Brain microvascular endothelial cell (primary cell): Measurements from ENCODE around the gene MSI2.

ENCODE experiments used
- DNase-seq: peaks from one replicate; pipeline ENCODE4 v3.0.0-alpha.2; 2020
- H3K27ac ChIP-seq: fragments of 250-450 bp; sonication (Bioruptor Pico); 2 replicates; pipeline ENCODE4 v1.5.1; 2020; ENCODE audit warnings: mild to moderate bottlenecking, moderate library complexity
- H3K27me3 ChIP-seq: fragments of 250-450 bp; sonication (Bioruptor Pico); replicated peaks from 2 replicates; pipeline ENCODE4 v1.5.1; 2020; ENCODE audit warnings: mild to moderate bottlenecking
- H3K36me3 ChIP-seq: fragments of 250-450 bp; sonication (Bioruptor Pico); replicated peaks from 2 replicates; pipeline ENCODE4 v1.5.1; 2020; ENCODE audit warnings: mild to moderate bottlenecking
- H3K4me3 ChIP-seq: 2 replicates; pipeline ENCODE4 v1.5.1; 2011; ENCODE audit warnings: low read depth, mild to moderate bottlenecking, control low read depth, low read length, moderate library complexity
- in situ Hi-C: cut with HindIII; loops from 2 replicates; pipeline ENCODE4 v1.10.0; 2017; ENCODE audit warnings: low sequenced_read_pairs, low pct_ligation_motif_present
- TF ChIP-seq, protein P1 (sequence below): IDR thresholded peaks from 2 replicates; pipeline ENCODE4 v1.5.1; 2011; ENCODE audit warnings: low read depth, mild to moderate bottlenecking, moderate library complexity, low read length, control low read depth, inconsistent platforms; ENCODE audit errors: missing control alignments

MSI2 gene

DNA sequence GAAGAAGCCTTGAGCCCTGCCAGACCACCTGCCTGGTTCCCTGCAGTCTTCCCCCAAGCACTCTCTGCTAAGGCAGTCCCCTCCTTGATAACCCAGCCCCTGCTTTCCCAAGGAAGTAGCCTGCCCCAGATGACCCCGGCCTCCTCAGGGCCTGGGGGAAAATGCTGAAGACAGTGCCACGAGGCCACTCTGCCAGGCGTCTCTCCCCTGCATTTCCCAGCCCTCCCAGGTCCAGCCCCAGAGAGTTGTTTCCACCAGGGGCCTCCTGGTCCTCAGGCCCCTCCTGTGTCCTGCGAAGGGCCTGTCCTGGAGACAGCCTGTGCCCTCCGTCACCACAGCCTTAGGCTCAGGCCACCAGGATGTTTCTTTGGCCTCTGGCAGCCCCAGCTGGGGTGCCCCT, 392.4 kb downstream of the MSI2 start:
- H3K36me3 ChIP-seq: no peaks in the 10 kb centered on the region
- no peaks in the 10 kb centered on the region for H3K27me3 ChIP-seq
- TF ChIP-seq, protein P1, sequence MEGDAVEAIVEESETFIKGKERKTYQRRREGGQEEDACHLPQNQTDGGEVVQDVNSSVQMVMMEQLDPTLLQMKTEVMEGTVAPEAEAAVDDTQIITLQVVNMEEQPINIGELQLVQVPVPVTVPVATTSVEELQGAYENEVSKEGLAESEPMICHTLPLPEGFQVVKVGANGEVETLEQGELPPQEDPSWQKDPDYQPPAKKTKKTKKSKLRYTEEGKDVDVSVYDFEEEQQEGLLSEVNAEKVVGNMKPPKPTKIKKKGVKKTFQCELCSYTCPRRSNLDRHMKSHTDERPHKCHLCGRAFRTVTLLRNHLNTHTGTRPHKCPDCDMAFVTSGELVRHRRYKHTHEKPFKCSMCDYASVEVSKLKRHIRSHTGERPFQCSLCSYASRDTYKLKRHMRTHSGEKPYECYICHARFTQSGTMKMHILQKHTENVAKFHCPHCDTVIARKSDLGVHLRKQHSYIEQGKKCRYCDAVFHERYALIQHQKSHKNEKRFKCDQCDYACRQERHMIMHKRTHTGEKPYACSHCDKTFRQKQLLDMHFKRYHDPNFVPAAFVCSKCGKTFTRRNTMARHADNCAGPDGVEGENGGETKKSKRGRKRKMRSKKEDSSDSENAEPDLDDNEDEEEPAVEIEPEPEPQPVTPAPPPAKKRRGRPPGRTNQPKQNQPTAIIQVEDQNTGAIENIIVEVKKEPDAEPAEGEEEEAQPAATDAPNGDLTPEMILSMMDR: no peak
- H3K4me3 ChIP-seq: no peak overlapping the region
- in situ Hi-C loops: no loop called here
- no peak for DNase-seq
- no peak overlapping the region for H3K27ac ChIP-seq

DNA sequence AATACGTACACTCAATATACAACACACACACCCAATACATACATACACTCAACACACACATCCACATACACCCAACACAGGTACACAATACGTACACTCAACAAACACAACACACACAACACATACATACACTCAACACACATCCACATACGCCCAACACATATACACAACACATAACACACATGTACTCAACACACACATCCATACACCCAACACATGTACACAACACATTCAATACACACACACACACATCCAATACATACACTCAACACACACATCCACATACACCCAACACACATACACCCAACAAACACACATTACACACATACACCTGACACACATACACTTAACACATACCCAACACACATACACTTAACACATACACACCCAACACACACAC, 392.9 kb downstream of the MSI2 start:
- H3K27ac ChIP-seq: no peak overlapping the region
- H3K27me3 ChIP-seq: no peaks in the 10 kb centered on the region
- TF ChIP-seq, protein P1: no peak
- in situ Hi-C loops: no loop called here
- H3K4me3 ChIP-seq: no peak overlapping the region
- H3K36me3 ChIP-seq: no peaks in the 10 kb centered on the region
- no peak for DNase-seq

DNA sequence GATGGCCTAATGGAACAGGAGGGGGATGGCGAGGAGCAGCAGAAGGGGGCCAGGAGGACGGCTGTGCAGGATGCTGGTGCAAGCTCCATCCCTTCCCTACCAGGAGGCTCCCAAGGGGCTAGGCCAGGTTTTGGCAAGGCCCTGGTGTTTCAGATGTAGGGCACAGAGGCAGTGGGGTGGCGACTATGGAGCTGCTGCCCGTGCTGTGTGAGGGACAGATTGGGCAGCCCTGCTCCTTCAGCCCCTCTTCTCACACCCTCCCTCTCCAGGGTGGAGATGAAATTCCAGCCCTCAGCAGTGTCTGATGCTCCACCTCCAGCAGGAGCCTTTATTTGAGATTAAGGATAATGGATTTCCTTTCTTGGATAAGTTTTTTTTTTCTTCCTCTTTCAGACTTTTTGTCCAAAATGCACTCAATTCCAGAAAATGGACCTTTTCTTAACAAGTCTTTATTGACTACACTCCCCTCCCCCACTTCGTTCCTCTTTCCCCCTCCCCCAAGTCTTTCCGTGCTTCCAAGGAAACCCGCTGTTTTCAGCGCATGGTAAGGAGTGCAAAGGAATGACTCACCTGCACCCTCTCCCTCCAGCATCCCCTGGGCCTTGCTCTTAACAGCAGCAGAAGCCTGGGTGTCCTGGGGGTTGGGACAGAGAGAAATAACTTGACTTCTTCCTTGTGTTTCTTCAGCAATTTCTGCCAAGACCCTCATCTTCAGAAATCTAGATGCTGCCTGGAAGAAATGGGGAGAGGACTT, 393.6 kb downstream of the MSI2 start:
- no peak overlapping the region for H3K4me3 ChIP-seq
- H3K27ac ChIP-seq: no peak overlapping the region
- TF ChIP-seq, protein P1: no peak
- peak; percentile 52 for DNase-seq
- in situ Hi-C loops: no loop called here
- no peaks in the 10 kb centered on the region for H3K27me3 ChIP-seq
- no peaks in the 10 kb centered on the region for H3K36me3 ChIP-seq

DNA sequence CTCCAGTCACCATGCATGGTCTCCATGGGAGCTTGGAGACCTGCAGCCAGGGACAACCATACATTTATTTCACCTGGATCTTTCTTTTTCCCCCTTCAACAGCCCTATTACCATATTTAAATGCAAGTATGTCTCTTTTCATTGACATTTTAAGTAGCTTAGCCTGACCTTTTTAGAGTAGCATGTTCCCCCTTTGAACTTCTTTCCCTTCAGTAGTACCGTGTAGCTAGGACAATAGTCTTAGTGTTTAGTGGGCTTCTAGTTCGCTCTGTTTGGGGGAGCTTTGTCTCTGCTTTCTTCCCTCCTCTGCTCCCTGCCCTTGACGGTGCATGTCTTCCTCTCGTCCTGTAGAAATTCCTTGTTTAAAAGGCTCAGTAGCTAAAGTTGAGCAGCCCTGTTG, 394.2 kb downstream of the MSI2 start:
- DNase-seq: no peak
- in situ Hi-C loops: no loop called here

DNA sequence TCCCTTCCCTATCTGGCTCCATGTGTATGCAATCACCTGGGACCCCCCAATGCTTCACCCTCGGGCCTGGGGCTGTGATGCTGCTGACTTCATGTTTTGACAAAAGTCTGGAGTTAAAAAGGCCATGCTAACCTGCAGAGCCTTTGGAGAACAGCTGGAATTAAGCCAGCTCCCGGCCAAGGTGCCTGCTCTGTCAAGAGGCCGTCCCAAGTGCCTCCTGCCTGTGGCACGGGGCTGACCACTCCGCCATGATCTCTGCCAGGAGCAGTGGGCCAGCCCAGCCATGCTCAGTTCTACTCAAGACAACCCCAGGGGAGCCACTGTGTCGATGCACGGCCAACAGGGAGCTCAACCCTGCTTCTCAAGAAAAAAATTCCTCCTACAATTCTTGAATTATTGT, 395.1 kb downstream of the MSI2 start:
- Histone ChIP-seq H3K27me3 (no peaks in the 10 kb centered on the region), H3K4me3 (no peak overlapping the region), H3K36me3 (no peaks in the 10 kb centered on the region), H3K27ac (no peak overlapping the region)
- TF ChIP-seq, protein P1: no peak
- no peak for DNase-seq
- in situ Hi-C loops: no loop called here

More for the DNA sequence above, 394.2 kb downstream of the MSI2 start:
- Histone ChIP-seq H3K27me3 (no peaks in the 10 kb centered on the region), H3K27ac (no peak overlapping the region), H3K36me3 (no peaks in the 10 kb centered on the region), H3K4me3 (no peak overlapping the region)
- TF ChIP-seq, protein P1: no peak

DNA sequence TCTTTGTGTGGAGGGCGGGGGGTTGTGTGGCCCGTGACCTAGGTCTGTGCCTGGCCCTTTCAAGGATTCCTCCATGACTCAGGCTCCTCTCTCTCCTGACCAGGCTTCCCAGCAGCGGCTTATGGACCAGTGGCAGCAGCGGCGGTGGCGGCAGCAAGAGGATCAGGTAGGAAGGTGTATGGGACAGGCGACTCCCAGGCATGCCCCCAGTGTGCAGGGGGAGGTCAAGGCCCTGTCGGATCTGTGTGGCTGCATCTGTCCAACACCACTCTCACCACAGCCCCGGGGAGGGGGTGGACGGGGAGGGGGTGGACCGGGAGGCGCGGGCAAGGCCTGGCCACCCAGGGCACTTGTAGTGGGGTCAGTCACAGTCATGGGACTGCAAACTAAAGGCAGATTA, 395.7 kb downstream of the MSI2 start:
- TF ChIP-seq, protein P1: no peak
- no peak for DNase-seq
- no peaks in the 10 kb centered on the region for H3K36me3 ChIP-seq
- no peaks in the 10 kb centered on the region for H3K27me3 ChIP-seq
- in situ Hi-C loops: no loop called here
- H3K27ac ChIP-seq: no peak overlapping the region
- no peak overlapping the region for H3K4me3 ChIP-seq
